ENCODE data around the gene GLIS2. TPM values are rescaled to one million over a fixed set of nuclear protein-coding genes. Genes with fewer than 3 reads are reported as not detected.

GLIS2 gene
- total RNA-seq, 1 experiment from 2014 or later, result 6.7 TPM

GRCh38 chr16:4297480-4297879 is 18.4 kb upstream of the GLIS2 start:
- no peak for DNase-seq (ENCODE audit: low spot score)

GRCh38 chr16:4298761-4299522 is 16.9 kb upstream of the GLIS2 start:
- peak; percentile 88 for DNase-seq (ENCODE audit: low spot score)

- DNase-seq (ENCODE audit: low spot score), result no peak
Measured at GRCh38 chr16:4301177-4301576, 14.7 kb upstream of the GLIS2 start.

- DNase-seq (ENCODE audit: low spot score), result no peak
Measured at GRCh38 chr16:4301968-4302367, 13.9 kb upstream of the GLIS2 start.

GRCh38 chr16:4303973-4304372 is 11.9 kb upstream of the GLIS2 start:
- DNase-seq (ENCODE audit: low spot score), result no peak

- no peak for DNase-seq (ENCODE audit: low spot score)
Measured at GRCh38 chr16:4306470-4307214, 9.2 kb upstream of the GLIS2 start.

GRCh38 chr16:4307215-4308037 is 8.4 kb upstream of the GLIS2 start:
- DNase-seq (ENCODE audit: low spot score), result peak; percentile 96

GRCh38 chr16:4309102-4309832 is 6.6 kb upstream of the GLIS2 start:
- no peak for DNase-seq (ENCODE audit: low spot score)

GRCh38 chr16:4309833-4310266 is 6.0 kb upstream of the GLIS2 start:
- DNase-seq (ENCODE audit: low spot score), result peak; percentile 85

- DNase-seq (ENCODE audit: low spot score), result peak; percentile 69
Measured at GRCh38 chr16:4313563-4314531, 2.0 kb upstream of the GLIS2 start.

- peak; percentile 66 for DNase-seq (ENCODE audit: low spot score)
Measured at GRCh38 chr16:4314532-4315185, 1.2 kb upstream of the GLIS2 start.

GRCh38 chr16:4316108-4316863 is 419 bp downstream of the GLIS2 start:
- DNase-seq (ENCODE audit: low spot score), result no peak

GRCh38 chr16:4316864-4317531 is 1.1 kb downstream of the GLIS2 start:
- peak; percentile 66 for DNase-seq (ENCODE audit: low spot score)

- peak; percentile 41 for DNase-seq (ENCODE audit: low spot score)
Measured at GRCh38 chr16:4317532-4318450, 1.9 kb downstream of the GLIS2 start.

GRCh38 chr16:4318451-4318910 is 2.6 kb downstream of the GLIS2 start:
- no peak for DNase-seq (ENCODE audit: low spot score)

- no peak for DNase-seq (ENCODE audit: low spot score)
Measured at GRCh38 chr16:4318967-4319366, 3.1 kb downstream of the GLIS2 start.

Measured in HT-29 (cell line).